ENCODE measurements around the gene C4orf46. TPM values are rescaled to one million over a fixed set of nuclear protein-coding genes. Genes with fewer than 3 reads are reported as not detected.

C4orf46 gene
- total RNA-seq, 1 experiment from 2014 or later: 20.4 TPM

DNA sequence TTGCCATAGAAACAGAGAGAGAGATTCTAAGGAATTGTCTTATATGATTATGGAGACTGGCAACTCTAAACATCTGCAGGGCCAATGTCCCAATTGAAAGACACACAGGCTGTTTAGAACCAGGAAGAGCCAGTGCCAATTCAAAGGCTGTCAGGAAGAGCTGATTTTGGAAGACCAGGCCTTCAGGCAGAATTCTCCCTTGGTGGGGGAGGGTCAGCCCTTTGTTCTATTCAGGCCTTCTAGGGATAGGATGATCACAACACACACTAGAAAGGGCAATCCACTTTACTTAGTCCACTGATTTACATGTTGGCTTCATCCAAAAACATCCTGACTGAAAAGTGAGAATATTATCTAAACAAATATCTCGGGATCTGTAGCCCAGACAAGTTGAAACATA is 15.2 kb downstream of the C4orf46 start (continued):
- TF ChIP-seq GTF2I (CRISPR knock-in tag; conservative IDR thresholded peaks at IDR 0.05): no peak
- TF ChIP-seq IRF2 (CRISPR knock-in tag; IDR thresholded peaks at IDR 0.05; ENCODE audit: borderline replicate concordance, low read depth): no peak
- TF ChIP-seq ZNF671 (CRISPR knock-in tag; IDR thresholded peaks at IDR 0.05): no peak
- no peak for TF ChIP-seq HMGA2 (CRISPR knock-in tag; IDR thresholded peaks at IDR 0.05)
- TF ChIP-seq ZNF121 (CRISPR knock-in tag; IDR thresholded peaks at IDR 0.05): no peak
- TF ChIP-seq E2F5 (CRISPR knock-in tag; IDR thresholded peaks at IDR 0.05): no peak
- TF ChIP-seq PREB (CRISPR knock-in tag; IDR thresholded peaks at IDR 0.05; ENCODE audit: borderline replicate concordance): no peak
- no peak for TF ChIP-seq ZNF263 (CRISPR knock-in tag; IDR thresholded peaks at IDR 0.05; ENCODE audit: low read depth)

DNA sequence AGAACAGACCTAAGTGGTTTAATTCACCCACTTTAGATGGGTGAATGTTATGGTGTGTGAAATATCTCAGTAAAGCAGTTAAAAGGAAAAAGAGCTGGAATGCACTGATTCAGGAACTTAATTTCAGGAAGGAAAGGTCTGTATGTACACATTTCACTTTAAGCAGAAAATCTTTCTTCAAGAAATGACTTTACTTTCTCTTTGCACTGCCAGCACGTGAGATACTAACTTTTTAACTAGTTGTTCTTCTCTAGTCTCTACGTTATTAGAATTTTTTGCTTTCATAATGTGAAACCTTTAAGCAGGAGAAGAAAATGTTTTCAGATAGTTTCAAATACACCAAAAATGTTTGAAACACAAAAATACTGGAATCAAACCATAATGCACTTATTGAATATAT is 18.8 kb downstream of the C4orf46 start:
- Mint-ChIP-seq H3K4me3 (no peak overlapping the region), H3K27ac (no peak overlapping the region), H3K4me1 (peaks cover 9% of the 10 kb centered on the region), H3K36me3 (peaks cover 1% of the 10 kb centered on the region; the same call in 1 of the 2 replicates), H3K27me3 (ENCODE audit: low read depth) (peaks cover 1% of the 10 kb centered on the region; the same call in 1 of the 2 replicates), H3K9me3 (peaks cover 2% of the 10 kb centered on the region)
- ATAC-seq (no peak), DNase-seq (ENCODE audit: low spot score) (no peak)
- POLR2A ChIA-PET: no interaction called here
- CTCF ChIA-PET: no interaction called here
- TF ChIP-seq JUN (CRISPR knock-in tag; IDR thresholded peaks at IDR 0.05) (no peak), NR3C1 (CRISPR knock-in tag; conservative IDR thresholded peaks at IDR 0.05; ENCODE audit: low read depth) (no peak), FOXP4 (CRISPR knock-in tag; IDR thresholded peaks at IDR 0.05) (no peak), STAT6 (CRISPR knock-in tag; conservative IDR thresholded peaks at IDR 0.05; ENCODE audit: low read depth) (no peak), TEAD1 (CRISPR knock-in tag; IDR thresholded peaks at IDR 0.05) (no peak), ZNF263 (CRISPR knock-in tag; IDR thresholded peaks at IDR 0.05; ENCODE audit: low read depth) (no peak), EMX1 (CRISPR knock-in tag; IDR thresholded peaks at IDR 0.05) (no peak), ZNF138 (CRISPR knock-in tag; conservative IDR thresholded peaks at IDR 0.05) (no peak), FOXJ3 (CRISPR knock-in tag; IDR thresholded peaks at IDR 0.05; ENCODE audit: borderline replicate concordance) (no peak)

DNA sequence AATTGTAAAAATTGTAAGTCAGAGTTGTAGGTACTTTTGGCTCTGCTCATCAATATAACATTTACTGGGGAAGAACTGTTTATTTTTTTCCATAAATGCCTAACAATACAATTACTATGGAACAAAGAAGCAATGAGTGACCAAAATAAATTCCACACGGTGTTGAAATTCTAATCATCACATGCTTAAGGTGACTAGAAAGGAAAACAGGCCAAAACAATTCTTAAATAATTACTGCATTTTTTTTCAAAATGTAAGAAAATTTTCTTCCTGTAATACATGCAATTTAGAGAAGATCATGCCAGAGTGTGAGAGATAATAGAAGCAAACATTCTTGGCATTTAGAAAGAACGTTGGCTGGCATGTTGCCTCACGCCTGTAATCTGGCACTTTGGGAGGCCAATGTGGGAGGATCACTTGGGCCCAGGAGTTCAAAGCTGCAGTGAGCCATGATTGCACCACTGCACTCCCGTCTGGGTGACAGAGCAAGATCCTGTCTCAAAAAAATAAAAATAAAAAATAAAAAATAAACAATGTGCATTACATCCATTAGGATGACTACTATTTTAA is 22.5 kb downstream of the C4orf46 start:
- Mint-ChIP-seq H3K4me3 (no peak overlapping the region), H3K4me1 (peaks cover 7% of the 10 kb centered on the region), H3K36me3 (no peaks in the 10 kb centered on the region), H3K9me3 (peaks cover 5% of the 10 kb centered on the region; the same call in 1 of the 2 replicates), H3K27ac (no peak overlapping the region), H3K27me3 (ENCODE audit: low read depth) (no peaks in the 10 kb centered on the region)
- POLR2A ChIA-PET: no interaction called here
- DNase-seq (ENCODE audit: low spot score) (no peak), ATAC-seq (no peak)
- CTCF ChIA-PET: no interaction called here
- no peak for TF ChIP-seq CTCF (IDR thresholded peaks at IDR 0.05)
- TF ChIP-seq HMGXB4 (CRISPR knock-in tag; IDR thresholded peaks at IDR 0.05): no peak
- no peak for TF ChIP-seq ETV6 (CRISPR knock-in tag; IDR thresholded peaks at IDR 0.05)
- TF ChIP-seq, protein P1, sequence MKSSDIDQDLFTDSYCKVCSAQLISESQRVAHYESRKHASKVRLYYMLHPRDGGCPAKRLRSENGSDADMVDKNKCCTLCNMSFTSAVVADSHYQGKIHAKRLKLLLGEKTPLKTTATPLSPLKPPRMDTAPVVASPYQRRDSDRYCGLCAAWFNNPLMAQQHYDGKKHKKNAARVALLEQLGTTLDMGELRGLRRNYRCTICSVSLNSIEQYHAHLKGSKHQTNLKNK (CRISPR knock-in tag; IDR thresholded peaks at IDR 0.05): no peak
- no peak for TF ChIP-seq SOX15 (CRISPR knock-in tag; IDR thresholded peaks at IDR 0.05)
- no peak for TF ChIP-seq FOXP1 (CRISPR knock-in tag; IDR thresholded peaks at IDR 0.05; ENCODE audit: borderline replicate concordance)
- no peak for TF ChIP-seq FOXJ3 (CRISPR knock-in tag; IDR thresholded peaks at IDR 0.05; ENCODE audit: borderline replicate concordance)
- no peak for TF ChIP-seq TEAD1 (CRISPR knock-in tag; IDR thresholded peaks at IDR 0.05)
- TF ChIP-seq CDX4 (CRISPR knock-in tag; IDR thresholded peaks at IDR 0.05; ENCODE audit: borderline replicate concordance): no peak

Data from WTC11 (cell line).